ENCODE measurements around the gene CALD1.

The CALD1 gene

GRCh38 chr7:134761266-134761665, 18.2 kb upstream of the CALD1 start:
- no peak for ATAC-seq
- DNase-seq, result no peak

GRCh38 chr7:134763960-134764359, 15.5 kb upstream of the CALD1 start:
- no peak for ATAC-seq
- DNase-seq, result no peak

GRCh38 chr7:134764365-134764764, 15.1 kb upstream of the CALD1 start:
- no peak for ATAC-seq
- no peak for DNase-seq

- ATAC-seq (no peak), DNase-seq (no peak)
Measured at GRCh38 chr7:134766779-134767519, 12.5 kb upstream of the CALD1 start.

GRCh38 chr7:134767520-134768168, 11.8 kb upstream of the CALD1 start:
- DNase-seq (no peak), ATAC-seq (no peak)

- DNase-seq, result no peak
Measured at GRCh38 chr7:134768243-134768642, 11.2 kb upstream of the CALD1 start.

GRCh38 chr7:134770676-134771075, 8.8 kb upstream of the CALD1 start:
- DNase-seq, result no peak
- ATAC-seq, result no peak

More at GRCh38 chr7:134768243-134768642, 11.2 kb upstream of the CALD1 start:
- no peak for ATAC-seq

- DNase-seq (no peak), ATAC-seq (no peak)
Measured at GRCh38 chr7:134771111-134771510, 8.3 kb upstream of the CALD1 start.

- DNase-seq, result no peak
- no peak for ATAC-seq
Measured at GRCh38 chr7:134771889-134772288, 7.5 kb upstream of the CALD1 start.

GRCh38 chr7:134772401-134772800, 7.0 kb upstream of the CALD1 start:
- ATAC-seq (no peak), DNase-seq (no peak)

GRCh38 chr7:134773164-134773563, 6.3 kb upstream of the CALD1 start:
- ATAC-seq (no peak), DNase-seq (no peak)

- no peak for ATAC-seq
- no peak for DNase-seq
Measured at GRCh38 chr7:134774119-134774518, 5.3 kb upstream of the CALD1 start.

GRCh38 chr7:134777470-134777869, 2.0 kb upstream of the CALD1 start:
- no peak for ATAC-seq
- no peak for DNase-seq

GRCh38 chr7:134777908-134778580, 1.4 kb upstream of the CALD1 start:
- ATAC-seq (no peak), DNase-seq (no peak)

- ATAC-seq (no peak), DNase-seq (no peak)
Measured at GRCh38 chr7:134779741-134780065, 269 bp downstream of the CALD1 start.

- ATAC-seq (no peak), DNase-seq (no peak)
Measured at GRCh38 chr7:134780166-134780828, 863 bp downstream of the CALD1 start.

- ATAC-seq (no peak), DNase-seq (no peak)
Measured at GRCh38 chr7:134781171-134781570, 1.7 kb downstream of the CALD1 start.

- peak; percentile 47 for ATAC-seq
- no peak for DNase-seq
Measured at GRCh38 chr7:134782121-134782623, 2.7 kb downstream of the CALD1 start.

GRCh38 chr7:134783294-134784069, 4.0 kb downstream of the CALD1 start:
- ATAC-seq (peak; percentile 67), DNase-seq (no peak)

GRCh38 chr7:134784251-134785049, 5.0 kb downstream of the CALD1 start:
- no peak for ATAC-seq

GRCh38 chr7:134785842-134786241, 6.4 kb downstream of the CALD1 start:
- no peak for DNase-seq

More at GRCh38 chr7:134784251-134785049, 5.0 kb downstream of the CALD1 start:
- DNase-seq, result no peak

More at GRCh38 chr7:134785842-134786241, 6.4 kb downstream of the CALD1 start:
- no peak for ATAC-seq

Data from stimulated activated naive CD8-positive, alpha-beta T cell treated with anti-CD3 and anti-CD28 coated beads, Interleukin-15, Interleukin-2, amounts not matched to agents 100 U/mL and 50 U/mL, for 24 hours (primary cell).